Stimulated activated CD8-positive, alpha-beta memory T cell treated with anti-CD3 and anti-CD28 coated beads, Interleukin-12 subunit alpha, Interleukin-12 subunit beta, amount 100 ng/mL, for 4 hours (primary cell): ENCODE results near the gene RGP1.

Source experiments
- DNase-seq: peaks from one replicate; pipeline ENCODE4 v3.0.0-alpha.2; 2020; ENCODE audit warnings: low read depth

RGP1 gene

GRCh38 chr9:35774907-35775635 is 26.0 kb downstream of the RGP1 start:
- no peak for DNase-seq

GRCh38 chr9:35776018-35776417 is 26.9 kb downstream of the RGP1 start:
- no peak for DNase-seq

- no peak for DNase-seq
Observed at GRCh38 chr9:35778496-35778895, 29.4 kb downstream of the RGP1 start.

- DNase-seq, result no peak
Observed at GRCh38 chr9:35781066-35781465, 32.0 kb downstream of the RGP1 start.

GRCh38 chr9:35783418-35783817 is 34.3 kb downstream of the RGP1 start:
- DNase-seq, result no peak

GRCh38 chr9:35789541-35789940 is 40.5 kb downstream of the RGP1 start:
- no peak for DNase-seq

GRCh38 chr9:35790025-35790384 is 40.9 kb downstream of the RGP1 start:
- DNase-seq, result no peak

GRCh38 chr9:35790385-35791296 is 41.6 kb downstream of the RGP1 start:
- DNase-seq, result no peak

- no peak for DNase-seq
Observed at GRCh38 chr9:35791297-35791921, 42.3 kb downstream of the RGP1 start, which contains the start of gene NPR2. TSS of gene NPR2 (plus strand) at chr9:35791591. CDS start at chr9:35792409, 818 bp downstream.

- no peak for DNase-seq
Observed at GRCh38 chr9:35792024-35792813, 43.1 kb downstream of the RGP1 start.

GRCh38 chr9:35792826-35793225 is 43.7 kb downstream of the RGP1 start:
- DNase-seq, result no peak

- DNase-seq, result no peak
Observed at GRCh38 chr9:35793461-35793860, 44.4 kb downstream of the RGP1 start.

GRCh38 chr9:35795695-35796094 is 46.6 kb downstream of the RGP1 start:
- DNase-seq, result no peak

GRCh38 chr9:35797311-35798109 is 48.4 kb downstream of the RGP1 start:
- no peak for DNase-seq

- no peak for DNase-seq
Observed at GRCh38 chr9:35798658-35799374, 49.7 kb downstream of the RGP1 start.

GRCh38 chr9:35800530-35800929 is 51.4 kb downstream of the RGP1 start:
- no peak for DNase-seq

GRCh38 chr9:35801328-35802128 is 52.4 kb downstream of the RGP1 start:
- no peak for DNase-seq

- no peak for DNase-seq
Observed at GRCh38 chr9:35806101-35806500, 57.0 kb downstream of the RGP1 start.
